ENCODE data around the gene ZCCHC17. TPM values are rescaled to one million over a fixed set of nuclear protein-coding genes. Genes with fewer than 3 reads are reported as not detected.

Gene ZCCHC17
- total and polyA plus RNA-seq, 2 donors (not counting 3 experiments of a cell fraction or from before 2014, with no cell fraction given) = 32.0 to 41.4 TPM

DNA sequence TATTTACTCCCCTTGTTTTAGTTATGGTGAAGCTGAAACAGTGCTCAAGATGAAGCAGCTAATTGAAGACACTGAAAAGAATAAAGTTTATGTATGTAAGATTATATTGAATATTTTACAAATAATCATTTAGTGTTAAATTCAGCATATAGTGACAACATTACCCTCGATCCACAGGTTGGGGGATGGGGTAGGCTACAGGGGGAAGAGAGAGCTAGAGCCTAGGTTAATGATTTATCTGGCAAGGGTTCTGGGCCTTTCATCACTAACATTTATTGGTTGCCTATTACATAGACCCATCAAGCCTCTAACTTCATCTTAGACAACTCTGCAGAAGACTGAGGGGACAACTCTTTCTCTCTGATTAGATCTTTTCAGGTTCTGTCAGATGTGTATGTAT lies 21.3 kb downstream of the ZCCHC17 start:
- BruUV-seq (replicated peaks) = no TSS peak
- H4K20me1 ChIP-seq (replicated peaks; ENCODE audit: control insufficient read depth, extremely low read depth, insufficient read depth, low read length) = no peaks in the 10 kb centered on the region
- H3K36me3 ChIP-seq (ENCODE audit: control insufficient read depth in 2 of 2, extremely low read depth in 1 of 2, insufficient read depth in 2 of 2, low read length in 2 of 2) = peaks cover 0 to 4% of the 10 kb centered on the region in 2 experiments
- no peak overlapping the region for H3K4me2 ChIP-seq (ENCODE audit: insufficient read depth, low read length)
- intact Hi-C loops (cut with micrococcal nuclease) = no loop called here
- DNase-seq (ENCODE audit: low read depth, low spot score) = no peak
- H2AFZ ChIP-seq (ENCODE audit: low read depth, low read length) = no peak overlapping the region
- TF ChIP-seq EZH2 (IDR thresholded peaks at IDR 0.05; ENCODE audit: borderline replicate concordance, low read depth, low read length, severe bottlenecking) (no peak), GATA2 (IDR thresholded peaks at IDR 0.05; ENCODE audit: insufficient read depth, insufficient read length, low read depth, low read length) (no peak), CTCF (IDR thresholded peaks at IDR 0.05; ENCODE audit: extremely low read depth in 1 of 2, insufficient read depth in 1 of 2, low read depth in 1 of 2, low read length in 2 of 2) (no peak), FOS (IDR thresholded peaks at IDR 0.05; ENCODE audit: borderline replicate concordance, insufficient read depth, low read length) (no peak), MYC (IDR thresholded peaks at IDR 0.05; ENCODE audit: low read depth, low read length) (no peak), POLR2A (IDR thresholded peaks at IDR 0.05; ENCODE audit: low read depth, low read length) (no peak), POLR2AphosphoS5 (IDR thresholded peaks at IDR 0.05; ENCODE audit: insufficient read depth, low read depth, low read length) (no peak), JUN (IDR thresholded peaks at IDR 0.05; ENCODE audit: borderline replicate concordance, insufficient read depth, insufficient read length, low read depth) (no peak), MAX (IDR thresholded peaks at IDR 0.05; ENCODE audit: insufficient read depth, insufficient read length) (no peak)
- CTCF ChIA-PET = interaction anchor here (0.9 kb wide), 1 partner anchor 22 kb away, joined by 3 read pairs; the partner anchor contains the start of genes SNRNP40 and ZCCHC17
- no peaks in the 10 kb centered on the region for H3K9me1 ChIP-seq (replicated peaks; ENCODE audit: control insufficient read depth, extremely low read depth, insufficient read depth, low read length)
- no peaks in the 10 kb centered on the region for H3K4me1 ChIP-seq (ENCODE audit: control insufficient read depth, extremely low read depth, insufficient read depth, low read length)
- H3K27me3 ChIP-seq (ENCODE audit: control insufficient read depth in 2 of 2, insufficient read depth in 2 of 2, low read length in 2 of 2) = no peaks in the 10 kb centered on the region
- POLR2A ChIA-PET = no interaction called here
- no peaks in the 10 kb centered on the region for H3K79me2 ChIP-seq (ENCODE audit: control insufficient read depth, insufficient read depth, low read length)
- no peak overlapping the region for H3K4me3 ChIP-seq (replicated peaks in 1 of 3; ENCODE audit: insufficient read depth in 1 of 3, low read depth in 1 of 3, low read length in 3 of 3)
- dilution Hi-C loops (cut with MboI; ENCODE audit: extremely low pct_ligation_motif_present, low sequenced_read_pairs) = no loop called here
- FAIRE-seq = no peak
- no peaks in the 10 kb centered on the region for H3K9me3 ChIP-seq (replicated peaks; ENCODE audit: control insufficient read depth, insufficient read depth, low read length)
- no peak overlapping the region for H3K9ac ChIP-seq (replicated peaks; ENCODE audit: extremely low read depth, insufficient read depth, low read length)
- no peak overlapping the region for H3K27ac ChIP-seq (ENCODE audit: insufficient read depth, low read depth, low read length)

Data from endothelial cell of umbilical vein (primary cell).